Measurements from ENCODE around the gene ANO1. TPM values are rescaled to one million over a fixed set of nuclear protein-coding genes. Genes with fewer than 3 reads are reported as not detected.
"Not testable (repeated sequence)": the region's sequence is repeated elsewhere in the genome, so short reads cannot be mapped to it uniquely, and the experiment has no call there.

Gene ANO1
- total RNA-seq, 1 donor from 2014 or later: under 0.01 TPM

DNA sequence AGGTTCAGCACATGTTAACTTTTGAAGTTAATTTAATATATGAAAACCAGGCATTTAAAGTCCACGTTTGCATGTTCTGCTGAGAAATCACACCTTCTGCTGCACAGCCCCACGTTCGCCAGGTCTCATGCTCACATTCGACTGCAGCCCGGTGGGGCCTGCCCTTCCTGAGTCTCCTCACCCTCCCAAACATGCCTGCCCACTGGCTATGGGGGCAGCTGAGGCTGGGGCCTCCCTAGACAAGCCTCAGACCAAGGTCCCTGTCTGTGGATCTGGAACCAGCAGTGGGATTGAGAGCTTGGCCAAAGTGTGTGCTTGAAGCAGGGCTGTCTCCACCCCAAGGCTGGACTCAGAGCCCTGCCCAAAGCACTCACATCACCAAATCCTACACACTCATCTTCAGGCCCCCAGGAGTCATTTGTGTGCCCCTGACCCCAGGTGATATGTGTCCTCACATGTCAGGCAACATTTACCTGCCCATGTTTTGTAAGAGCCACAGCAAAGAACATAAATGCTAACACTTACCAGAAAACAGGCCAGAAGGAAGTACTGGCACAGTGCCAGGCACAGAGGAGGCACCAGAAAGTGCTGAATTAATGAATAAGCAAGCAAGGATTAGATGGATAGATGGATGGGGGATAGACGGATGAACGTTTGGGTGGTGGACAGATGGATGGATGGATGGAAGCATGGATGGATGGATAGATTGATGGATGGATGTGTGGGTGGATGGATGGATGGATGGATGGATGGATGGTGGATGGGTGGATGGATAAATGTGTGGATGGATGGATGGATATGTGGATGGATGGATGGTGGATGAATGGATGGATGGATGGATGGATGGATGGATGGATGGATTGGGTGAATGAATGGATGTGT lies 115.5 kb downstream of the ANO1 start:
- no peak for DNase-seq

DNA sequence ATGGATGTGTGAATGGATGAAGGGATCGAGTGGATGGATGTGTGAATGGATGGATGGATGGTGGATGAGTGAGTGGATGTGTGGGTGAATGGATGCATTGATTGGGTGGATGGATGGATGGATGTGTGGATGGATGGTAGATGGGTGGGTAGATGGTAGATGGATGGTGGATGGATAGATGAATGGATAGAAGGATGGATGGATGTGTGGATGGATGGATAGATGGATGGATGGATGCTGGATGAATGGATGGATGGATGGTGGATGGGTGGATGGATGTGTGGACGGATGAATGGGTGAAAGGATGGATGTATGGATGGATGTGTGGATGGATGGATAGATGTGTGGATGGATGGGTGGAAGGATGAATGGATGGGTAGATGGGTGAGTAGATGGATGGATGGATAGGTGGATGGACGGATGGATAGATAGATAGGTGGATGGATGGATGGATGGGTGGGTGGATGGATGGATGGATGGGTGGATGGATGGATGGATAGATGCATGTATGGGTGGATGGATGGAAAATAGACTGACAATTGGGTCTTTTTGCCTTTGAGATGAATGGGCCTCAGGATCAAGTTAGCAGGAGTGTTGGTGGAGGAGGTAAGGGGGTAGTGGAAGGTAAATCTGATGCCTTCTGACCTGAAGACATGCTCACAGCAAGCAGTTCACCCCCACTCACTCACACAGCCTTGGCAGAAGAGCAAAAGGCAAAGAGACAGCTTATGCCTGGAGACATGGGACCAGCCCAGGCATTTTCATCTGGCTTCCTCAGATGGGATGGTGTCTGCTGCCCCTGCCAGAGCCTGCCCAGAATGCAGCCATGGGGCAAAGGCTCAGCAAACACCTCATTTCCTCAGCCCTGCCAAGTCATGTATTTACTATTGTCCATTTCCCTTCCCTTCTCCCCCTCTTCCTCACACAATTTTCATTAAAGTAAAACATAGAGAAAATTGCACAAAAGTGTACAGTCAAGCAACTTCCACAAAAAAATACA lies 117.0 kb downstream of the ANO1 start:
- DNase-seq: no peak

DNA sequence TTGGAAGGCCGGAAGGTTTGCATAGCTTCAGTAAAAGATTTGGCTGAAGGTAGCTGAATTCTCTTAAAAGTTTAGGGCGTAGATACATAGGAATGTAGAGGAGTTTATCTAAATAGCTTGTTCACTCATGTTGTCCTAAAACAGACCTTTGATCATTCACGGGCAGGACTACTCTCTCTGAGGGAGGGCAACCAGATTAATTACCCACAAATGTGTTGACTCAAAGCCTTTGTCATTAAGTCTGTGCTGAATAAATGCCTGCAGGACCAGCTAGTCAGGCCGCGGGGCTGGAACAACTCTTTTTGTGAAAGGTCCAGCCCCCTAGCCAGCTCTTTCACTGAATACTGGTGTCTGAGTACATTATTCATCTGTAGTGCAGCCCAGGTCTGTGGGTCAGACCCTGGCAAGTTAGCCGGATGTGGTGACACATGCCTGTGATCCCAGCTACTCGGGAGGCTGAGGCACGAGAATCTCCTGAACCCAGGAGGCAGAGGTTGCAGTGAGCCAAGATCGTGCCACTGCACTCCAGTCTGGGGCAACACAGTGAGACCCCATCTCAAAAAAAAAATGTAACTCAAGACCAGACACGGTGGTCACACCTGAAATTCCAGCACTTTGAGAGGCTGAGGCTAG lies 122.2 kb downstream of the ANO1 start:
- DNase-seq: no peak

DNA sequence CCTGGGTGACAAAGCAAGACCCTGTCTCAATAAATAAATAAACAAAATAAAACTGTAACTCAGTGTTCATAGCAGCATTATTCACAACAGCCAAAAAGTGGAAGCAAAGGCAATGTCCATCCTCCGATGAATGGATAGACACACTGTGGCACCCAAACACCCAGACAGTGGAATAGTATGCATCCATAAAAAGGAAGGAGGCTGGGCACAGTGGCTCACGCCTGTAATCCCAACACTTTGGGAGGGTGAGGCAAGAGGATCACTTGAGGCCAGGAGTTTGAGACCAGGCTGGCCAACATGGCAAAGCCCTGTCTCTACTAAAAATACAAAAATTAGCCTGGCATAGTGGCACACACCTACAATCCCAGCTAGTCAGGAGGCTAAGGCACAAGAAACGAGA lies 122.9 kb downstream of the ANO1 start:
- not testable (repeated sequence) for DNase-seq

DNA sequence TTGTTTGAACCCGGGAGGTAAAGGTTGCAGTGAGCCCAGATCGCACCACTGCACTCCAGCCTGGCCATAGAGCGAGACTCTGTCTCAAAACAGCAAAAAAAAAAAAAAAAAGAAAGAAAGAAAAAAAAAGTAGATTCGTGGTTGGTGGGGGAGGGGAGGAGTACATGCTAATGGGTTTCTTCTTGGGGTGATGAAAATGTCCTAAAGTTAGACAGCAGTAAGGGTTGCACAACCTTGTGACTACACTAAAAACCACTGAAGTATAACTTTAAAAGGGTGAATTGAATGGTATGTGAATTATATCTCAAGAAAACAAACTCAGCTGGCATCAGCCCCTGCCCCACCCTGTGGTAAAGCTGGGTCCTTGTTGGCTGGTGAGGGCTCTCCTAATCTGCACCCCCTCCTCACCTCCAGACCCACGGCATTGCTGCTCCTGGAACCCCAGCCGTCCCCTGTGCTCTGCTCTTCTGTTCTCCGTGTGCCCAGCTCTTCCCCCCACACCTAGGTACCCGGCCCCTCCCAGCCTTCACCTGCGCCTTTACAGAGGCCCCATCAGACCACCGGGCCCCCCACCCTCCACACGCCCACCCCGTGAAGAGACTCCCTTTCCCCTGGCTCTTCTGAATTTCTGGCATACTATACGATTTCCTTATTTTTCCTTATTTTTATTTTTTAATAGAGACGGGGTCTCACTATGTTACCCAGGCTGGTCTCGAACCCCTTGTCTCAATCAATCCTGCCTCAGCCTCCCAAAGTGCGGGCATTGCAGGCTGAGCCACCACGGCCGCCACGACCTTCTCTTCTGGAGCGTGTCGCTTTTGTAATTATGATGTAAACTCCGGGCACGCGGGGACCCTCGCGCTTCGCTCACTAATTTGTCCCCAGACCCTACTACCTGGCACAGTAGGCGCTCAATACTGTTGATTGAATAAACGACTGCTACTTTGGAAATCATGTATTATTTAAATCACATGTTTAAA lies 124.1 kb downstream of the ANO1 start:
- no peak for DNase-seq

DNA sequence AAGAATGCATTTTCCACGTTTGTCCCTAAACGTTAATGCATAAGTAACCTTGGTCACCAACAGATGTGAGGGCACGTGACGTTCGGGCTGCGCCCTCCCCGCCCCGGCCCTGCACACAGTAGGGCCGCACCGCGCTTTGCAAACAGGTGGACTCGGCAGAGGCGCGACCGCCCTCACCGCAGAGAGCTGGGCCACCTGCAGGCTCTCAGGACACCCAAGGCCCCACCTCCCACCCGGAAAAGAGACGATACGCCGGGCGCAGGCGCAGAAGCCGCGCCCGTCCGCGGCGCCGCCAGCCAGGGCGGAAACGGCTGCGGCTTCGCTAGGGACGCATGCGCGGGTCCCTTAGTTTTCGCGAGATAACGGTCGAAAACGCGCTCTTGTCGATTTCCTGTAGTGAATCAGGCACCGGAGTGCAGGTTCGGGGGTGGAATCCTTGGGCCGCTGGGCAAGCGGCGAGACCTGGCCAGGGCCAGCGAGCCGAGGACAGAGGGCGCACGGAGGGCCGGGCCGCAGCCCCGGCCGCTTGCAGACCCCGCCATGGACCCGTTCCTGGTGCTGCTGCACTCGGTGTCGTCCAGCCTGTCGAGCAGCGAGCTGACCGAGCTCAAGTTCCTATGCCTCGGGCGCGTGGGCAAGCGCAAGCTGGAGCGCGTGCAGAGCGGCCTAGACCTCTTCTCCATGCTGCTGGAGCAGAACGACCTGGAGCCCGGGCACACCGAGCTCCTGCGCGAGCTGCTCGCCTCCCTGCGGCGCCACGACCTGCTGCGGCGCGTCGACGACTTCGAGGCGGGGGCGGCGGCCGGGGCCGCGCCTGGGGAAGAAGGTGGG lies 125.0 kb downstream of the ANO1 start, which contains the start of gene FADD:
Gene FADD (plus strand): TSS at position 377 of the 831 bp plus-strand sequence. CDS start 164 bp downstream, at position 541.
- DNase-seq: peak; percentile 96

DNA sequence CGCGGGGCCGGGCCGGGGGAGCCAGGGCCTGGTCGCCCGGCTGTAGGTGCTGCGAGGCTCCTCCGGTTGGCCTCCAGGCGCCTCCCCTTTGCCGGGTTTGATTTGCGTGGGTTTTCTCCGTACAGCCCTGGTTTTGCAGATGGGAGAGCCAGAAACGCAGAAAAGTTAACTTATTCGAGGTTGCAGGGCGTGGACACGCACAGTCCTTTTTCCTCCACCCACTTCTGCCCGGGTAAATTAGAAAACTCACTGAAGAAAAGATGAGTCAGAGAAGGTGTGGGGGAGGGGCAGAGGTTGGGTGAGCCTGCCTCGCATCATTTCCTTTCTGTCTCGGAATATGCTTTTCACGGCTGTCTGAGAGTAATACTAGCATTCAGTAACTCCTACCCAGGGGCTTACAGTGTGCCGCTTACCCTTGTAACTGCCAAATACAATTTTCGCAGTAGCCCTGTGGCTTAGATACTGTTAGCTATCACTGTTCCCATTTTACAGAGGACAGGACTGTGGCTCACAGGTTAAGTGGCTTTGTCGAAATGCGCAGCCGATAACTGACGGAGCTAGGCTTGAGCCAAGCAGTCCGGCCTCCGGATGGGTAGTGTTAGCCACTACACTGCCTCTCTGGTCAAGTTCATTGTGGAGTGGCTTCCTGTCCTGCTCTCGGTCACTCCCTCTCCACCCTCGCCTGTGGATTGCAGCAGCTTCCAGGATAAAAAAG lies 125.8 kb downstream of the ANO1 start:
- DNase-seq: peak; percentile 92

DNA sequence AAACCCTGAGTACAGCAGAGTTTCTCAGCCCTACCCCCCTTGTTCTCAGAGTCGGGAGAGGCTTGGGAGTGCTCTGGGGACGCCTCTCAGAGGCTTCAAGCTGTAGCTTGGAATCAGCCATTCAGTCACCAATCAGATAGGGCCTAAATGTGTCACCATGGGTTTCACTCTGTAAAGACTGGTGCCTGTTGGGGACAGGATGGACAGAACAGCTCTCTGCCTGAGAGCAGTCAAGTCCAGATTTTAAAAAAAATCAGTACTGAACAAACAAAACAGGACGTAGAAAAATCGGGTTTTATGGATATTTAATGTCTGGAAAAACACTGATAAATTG lies 126.3 kb downstream of the ANO1 start:
- no peak for DNase-seq

DNA sequence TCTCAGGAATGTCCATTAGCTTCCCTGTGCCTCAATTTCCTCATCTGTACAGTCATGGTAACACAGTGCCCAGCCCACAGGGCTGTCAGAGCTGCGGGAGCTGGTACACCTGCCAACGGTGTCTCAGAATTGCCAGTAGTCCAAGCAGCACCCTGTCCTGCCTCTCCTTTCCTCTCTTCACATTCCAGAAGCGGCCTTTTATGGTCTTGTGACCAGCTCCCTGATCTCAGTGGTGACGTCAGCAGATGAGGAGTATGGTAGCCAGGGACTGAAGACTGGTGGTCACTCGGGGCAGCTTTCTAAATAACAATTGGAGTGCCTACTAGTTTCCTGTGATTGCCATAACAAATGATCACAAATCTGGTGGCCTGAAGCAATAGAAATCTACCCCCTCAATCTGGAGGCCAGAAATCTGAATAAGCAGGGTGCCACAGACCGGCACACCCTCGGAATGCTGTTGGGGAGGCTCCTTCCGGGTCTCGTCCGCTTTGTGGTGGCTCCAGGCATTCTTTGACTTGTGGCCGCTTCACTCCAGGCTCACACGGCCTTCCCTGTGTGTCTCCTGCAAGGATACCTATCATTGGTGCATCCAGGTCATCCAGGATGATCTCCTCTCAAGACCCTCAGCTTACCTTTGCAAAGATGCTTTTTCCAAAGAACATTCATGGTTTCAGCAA lies 127.1 kb downstream of the ANO1 start:
- DNase-seq: peak; percentile 40

DNA sequence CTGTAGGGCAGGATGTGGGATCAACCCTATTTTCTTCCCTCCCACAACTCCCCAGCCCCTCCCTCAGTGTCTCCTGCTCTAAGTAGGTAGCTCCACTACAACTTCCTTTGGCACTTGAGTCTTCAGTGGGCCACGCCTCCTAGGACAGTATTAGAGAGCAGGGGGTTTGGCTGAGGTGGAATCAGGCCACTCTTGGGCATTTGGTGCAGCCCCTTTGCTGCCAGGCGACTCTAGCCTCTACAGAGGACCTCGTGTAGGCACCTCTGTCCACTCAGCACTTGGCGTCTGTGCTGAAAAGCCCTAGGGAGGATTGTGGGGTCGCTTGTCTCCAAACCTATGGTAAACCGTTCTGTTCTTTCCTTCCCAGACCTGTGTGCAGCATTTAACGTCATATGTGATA lies 127.6 kb downstream of the ANO1 start:
- no peak for DNase-seq

DNA sequence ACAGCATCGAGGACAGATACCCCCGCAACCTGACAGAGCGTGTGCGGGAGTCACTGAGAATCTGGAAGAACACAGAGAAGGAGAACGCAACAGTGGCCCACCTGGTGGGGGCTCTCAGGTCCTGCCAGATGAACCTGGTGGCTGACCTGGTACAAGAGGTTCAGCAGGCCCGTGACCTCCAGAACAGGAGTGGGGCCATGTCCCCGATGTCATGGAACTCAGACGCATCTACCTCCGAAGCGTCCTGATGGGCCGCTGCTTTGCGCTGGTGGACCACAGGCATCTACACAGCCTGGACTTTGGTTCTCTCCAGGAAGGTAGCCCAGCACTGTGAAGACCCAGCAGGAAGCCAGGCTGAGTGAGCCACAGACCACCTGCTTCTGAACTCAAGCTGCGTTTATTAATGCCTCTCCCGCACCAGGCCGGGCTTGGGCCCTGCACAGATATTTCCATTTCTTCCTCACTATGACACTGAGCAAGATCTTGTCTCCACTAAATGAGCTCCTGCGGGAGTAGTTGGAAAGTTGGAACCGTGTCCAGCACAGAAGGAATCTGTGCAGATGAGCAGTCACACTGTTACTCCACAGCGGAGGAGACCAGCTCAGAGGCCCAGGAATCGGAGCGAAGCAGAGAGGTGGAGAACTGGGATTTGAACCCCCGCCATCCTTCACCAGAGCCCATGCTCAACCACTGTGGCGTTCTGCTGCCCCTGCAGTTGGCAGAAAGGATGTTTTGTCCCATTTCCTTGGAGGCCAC lies 128.3 kb downstream of the ANO1 start:
- DNase-seq: no peak

DNA sequence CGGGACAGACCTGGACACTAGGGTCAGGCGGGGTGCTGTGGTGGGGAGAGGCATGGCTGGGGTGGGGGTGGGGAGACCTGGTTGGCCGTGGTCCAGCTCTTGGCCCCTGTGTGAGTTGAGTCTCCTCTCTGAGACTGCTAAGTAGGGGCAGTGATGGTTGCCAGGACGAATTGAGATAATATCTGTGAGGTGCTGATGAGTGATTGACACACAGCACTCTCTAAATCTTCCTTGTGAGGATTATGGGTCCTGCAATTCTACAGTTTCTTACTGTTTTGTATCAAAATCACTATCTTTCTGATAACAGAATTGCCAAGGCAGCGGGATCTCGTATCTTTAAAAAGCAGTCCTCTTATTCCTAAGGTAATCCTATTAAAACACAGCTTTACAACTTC lies 128.9 kb downstream of the ANO1 start:
- no peak for DNase-seq

DNA sequence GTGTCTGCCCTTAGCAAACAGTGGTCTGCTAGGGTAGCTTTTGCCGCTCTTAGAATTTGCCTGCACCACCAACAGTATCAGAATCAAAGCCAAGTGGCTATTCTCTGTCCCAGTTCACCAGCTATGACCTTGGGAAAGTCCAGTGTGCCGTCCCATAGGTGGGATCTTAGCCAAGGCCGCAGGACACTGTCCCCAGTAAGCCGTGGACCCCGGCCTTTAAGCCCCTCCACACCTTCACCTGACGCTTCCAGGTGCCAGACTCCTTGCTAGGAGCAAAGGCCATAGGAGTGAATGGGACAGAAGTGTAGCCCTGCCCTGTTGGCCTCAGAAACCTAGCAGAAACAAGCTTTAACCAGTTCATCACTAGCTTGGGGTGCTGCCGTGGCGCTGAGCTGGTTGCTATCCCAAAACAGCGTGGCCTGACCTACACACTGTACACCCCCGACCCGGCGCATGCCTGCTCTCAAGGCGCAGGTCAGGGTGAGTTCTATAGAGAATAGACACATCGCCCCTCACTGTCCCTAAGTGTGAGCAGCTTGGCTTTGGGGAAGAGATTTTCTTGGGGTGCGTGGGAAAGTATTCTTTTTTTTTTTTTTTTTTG lies 129.5 kb downstream of the ANO1 start:
- no peak for DNase-seq

DNA sequence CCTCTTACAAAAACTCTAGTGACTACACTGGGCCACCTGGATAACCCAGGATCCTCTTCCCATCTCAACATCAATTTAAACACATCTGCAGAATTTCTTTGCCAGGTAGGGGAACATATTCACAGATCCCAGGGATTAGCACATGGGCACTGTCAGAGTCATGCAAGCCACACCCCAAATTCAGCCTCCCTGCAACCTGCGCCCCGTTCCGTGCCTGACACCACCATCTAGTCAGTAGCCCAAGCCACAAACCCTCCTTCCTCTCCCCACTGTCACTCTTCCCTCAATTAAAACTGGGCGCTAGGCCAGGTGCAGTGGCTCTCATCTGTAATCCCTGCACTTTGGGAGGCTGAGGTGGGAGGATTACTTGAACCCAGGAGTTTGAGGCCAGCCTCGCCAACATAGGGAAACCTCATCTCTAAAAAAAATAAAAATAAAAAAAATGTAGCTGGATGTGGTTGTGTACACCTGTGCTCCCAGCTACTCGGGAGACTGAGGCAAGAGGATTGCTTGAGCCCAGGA lies 131.3 kb downstream of the ANO1 start:
- no peak for DNase-seq

DNA sequence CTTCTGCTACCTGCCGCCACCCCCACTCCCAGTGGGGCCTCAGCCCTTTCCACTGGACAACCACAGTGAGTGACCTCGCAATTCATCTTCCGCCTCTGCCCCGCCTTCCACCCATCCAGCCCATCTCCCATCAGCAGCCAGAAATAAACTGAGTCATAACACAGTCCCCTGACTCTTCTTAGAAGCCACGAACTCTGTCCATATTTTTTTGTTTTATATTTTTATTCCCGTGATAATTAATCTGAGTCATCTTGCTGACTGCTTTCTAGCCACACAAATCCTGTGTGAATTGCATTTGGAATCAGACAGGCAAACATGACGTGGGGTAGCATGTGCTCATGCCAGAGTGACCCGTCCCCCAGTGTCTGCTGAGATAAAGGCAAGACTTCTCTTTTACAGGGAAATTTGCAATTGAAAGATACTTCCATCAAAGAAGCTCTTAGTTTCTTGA lies 132.0 kb downstream of the ANO1 start:
- DNase-seq: no peak

DNA sequence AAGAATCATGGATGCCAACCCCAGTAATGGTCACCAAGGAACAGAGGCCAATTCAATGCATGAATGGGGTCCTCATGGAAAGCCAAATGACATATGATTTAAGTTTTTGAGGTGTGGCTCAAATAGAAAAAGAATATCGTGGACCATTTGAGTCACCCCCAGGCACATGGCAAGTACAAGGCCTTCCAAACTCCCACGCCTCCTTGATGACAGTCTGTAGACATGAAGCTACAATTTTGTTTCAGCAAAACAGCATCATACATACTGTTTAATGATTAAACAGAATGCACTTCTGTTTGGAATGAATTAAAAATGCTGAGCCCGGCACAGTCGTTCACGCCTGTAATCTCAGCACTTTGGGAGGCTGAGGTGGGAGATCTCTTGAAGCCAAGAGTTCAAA lies 132.4 kb downstream of the ANO1 start:
- DNase-seq: no peak

DNA sequence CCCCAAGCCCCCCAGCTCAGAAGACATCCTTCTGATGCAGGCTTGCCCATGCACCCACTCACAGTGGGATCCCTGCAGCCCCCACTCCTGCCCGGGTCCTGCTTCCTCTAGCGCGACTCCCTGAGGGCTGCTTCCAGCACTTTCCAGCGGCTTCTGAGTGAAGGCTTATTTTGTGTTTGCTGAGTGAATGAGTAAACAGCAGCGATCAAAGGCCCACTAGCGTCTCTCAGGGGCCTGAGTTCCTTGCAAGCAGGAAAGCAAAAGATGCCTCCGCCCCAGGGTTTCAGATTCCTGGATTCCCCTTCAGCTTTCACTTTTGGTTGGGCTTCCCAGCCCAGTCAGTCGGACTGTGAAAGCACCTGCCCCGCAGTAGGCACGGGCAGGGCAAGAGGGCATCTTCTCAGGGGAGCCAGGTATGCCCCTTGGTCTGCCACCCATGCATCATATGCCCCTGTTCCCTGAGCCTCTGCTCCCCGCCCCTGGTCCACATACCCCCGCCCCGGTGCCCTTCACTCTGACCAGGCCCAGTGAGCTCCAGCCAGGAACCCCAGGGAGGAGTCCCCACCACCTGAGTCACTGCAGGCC lies 134.2 kb downstream of the ANO1 start:
- no peak for DNase-seq

DNA sequence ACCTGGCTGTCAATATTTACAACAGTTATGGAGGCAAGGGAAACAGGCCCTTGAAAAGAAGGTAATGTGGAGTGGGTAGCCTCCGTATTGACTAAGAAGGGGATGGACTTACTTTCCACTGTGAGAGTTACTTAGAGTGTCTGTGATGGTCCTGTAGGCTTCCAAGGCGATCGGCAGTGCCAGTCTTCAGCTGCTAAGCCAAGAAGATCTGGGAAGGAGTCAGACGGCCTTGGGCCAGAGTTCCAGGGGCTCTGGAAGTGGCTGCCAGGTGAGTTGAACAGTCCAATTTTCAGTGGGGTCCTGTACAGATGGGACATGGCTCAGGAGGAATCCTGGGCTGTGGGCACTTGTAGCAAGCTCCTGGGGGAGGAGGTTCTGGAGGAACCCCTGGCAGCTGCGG lies 139.3 kb downstream of the ANO1 start:
- DNase-seq: not testable (repeated sequence)
